ENCODE measurements around the gene GPT2. TPM values are rescaled to one million over a fixed set of nuclear protein-coding genes. Genes with fewer than 3 reads are reported as not detected.

The GPT2 gene
- total RNA-seq, 1 donor from 2014 or later, result 47.8 TPM

DNA sequence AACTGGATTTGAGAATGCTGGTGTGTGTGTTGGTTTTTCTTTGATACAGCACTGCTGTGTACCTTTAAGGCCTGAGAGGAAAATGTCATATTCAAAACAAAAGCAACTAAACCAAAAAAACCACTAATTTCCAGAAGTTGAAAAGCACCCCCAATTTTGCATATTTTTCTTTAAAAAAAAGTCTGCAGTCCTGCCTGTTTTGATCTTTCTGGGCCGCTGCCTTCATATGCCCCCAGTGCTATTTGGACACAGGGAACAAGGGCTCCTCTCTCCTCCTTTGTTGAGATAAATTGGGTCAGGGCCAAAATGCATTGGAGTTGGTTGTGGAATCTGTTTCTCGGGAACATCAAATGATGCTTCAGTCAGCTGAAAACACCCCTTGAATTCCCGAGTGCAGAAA, 26.9 kb downstream of the GPT2 start:
- Mint-ChIP-seq H3K27me3 (no peaks in the 10 kb centered on the region), H3K36me3 (peaks cover 16% of the 10 kb centered on the region)

DNA sequence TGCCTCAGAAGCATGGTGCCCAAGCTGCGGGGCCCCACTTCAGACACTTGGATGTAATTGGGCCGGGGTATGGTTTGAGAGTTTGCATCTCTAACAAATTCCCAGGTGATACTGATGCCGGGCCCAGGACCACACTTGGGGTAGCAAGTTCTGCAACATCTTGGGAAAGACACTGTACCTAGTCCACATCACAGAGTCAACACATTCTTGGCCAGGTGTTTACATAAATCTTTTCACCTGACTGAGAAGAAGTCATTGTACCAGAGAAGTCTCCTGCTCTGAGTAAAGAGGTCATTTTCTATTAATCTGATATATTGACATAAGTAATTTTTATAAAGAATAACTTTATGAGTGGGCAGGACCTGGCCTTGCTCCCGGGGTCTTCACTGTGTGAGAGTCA, 27.5 kb downstream of the GPT2 start:
- Mint-ChIP-seq H3K4me1 (ENCODE audit: unreplicated experiment) (peaks cover 5% of the 10 kb centered on the region), H3K36me3 (peaks cover 18% of the 10 kb centered on the region), H3K4me3 (no peak overlapping the region), H3K9me3 (no peaks in the 10 kb centered on the region), H3K27ac (no peak overlapping the region), H3K27me3 (no peaks in the 10 kb centered on the region)
- DNase-seq (ENCODE audit: extremely low spot score, unreplicated experiment), result no peak
- TF ChIP-seq, protein P1, sequence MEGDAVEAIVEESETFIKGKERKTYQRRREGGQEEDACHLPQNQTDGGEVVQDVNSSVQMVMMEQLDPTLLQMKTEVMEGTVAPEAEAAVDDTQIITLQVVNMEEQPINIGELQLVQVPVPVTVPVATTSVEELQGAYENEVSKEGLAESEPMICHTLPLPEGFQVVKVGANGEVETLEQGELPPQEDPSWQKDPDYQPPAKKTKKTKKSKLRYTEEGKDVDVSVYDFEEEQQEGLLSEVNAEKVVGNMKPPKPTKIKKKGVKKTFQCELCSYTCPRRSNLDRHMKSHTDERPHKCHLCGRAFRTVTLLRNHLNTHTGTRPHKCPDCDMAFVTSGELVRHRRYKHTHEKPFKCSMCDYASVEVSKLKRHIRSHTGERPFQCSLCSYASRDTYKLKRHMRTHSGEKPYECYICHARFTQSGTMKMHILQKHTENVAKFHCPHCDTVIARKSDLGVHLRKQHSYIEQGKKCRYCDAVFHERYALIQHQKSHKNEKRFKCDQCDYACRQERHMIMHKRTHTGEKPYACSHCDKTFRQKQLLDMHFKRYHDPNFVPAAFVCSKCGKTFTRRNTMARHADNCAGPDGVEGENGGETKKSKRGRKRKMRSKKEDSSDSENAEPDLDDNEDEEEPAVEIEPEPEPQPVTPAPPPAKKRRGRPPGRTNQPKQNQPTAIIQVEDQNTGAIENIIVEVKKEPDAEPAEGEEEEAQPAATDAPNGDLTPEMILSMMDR (conservative IDR thresholded peaks at IDR 0.05), result no peak

More for the DNA sequence above, 26.9 kb downstream of the GPT2 start:
- Mint-ChIP-seq H3K9me3 (no peaks in the 10 kb centered on the region), H3K4me1 (ENCODE audit: unreplicated experiment) (peaks cover 5% of the 10 kb centered on the region), H3K27ac (no peak overlapping the region), H3K4me3 (no peak overlapping the region)
- DNase-seq (ENCODE audit: extremely low spot score, unreplicated experiment), result no peak
- TF ChIP-seq, protein P1 (conservative IDR thresholded peaks at IDR 0.05), result no peak

DNA sequence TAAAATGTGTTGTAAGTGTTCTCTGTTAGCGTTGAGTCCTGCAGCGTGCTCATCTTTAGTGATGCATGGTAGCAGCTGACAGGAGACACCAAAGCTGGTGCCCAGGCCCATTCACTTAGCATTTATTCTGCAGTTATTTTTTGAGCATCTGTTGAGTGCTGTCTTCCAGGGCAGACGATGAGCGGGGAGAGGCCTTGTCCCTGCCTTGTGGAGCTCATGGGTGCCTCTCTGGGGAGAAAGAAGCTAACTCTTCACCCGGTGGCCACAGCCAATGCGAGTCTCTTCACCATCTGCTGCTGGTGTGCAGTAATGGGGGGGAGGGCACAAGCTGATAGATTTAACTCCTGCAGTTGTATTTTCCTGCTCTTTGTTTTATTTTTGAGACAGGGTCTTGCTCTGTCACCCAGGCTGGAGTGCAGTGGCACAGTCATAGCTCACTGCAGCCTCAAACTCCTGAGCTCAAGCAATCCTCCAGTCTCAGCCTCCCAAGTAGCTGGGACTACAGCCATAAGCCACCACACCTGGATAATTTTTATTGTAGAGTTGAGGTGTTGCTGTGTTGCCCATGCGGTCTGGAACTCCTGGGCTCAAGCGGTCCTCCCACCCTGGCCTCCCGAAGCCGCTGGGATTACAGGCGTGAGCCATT, 30.5 kb downstream of the GPT2 start:
- H3K4me1 Mint-ChIP-seq (ENCODE audit: unreplicated experiment), result peaks cover 13% of the 10 kb centered on the region
- TF ChIP-seq, protein P1 (conservative IDR thresholded peaks at IDR 0.05), result no peak
- no peak overlapping the region for H3K27ac Mint-ChIP-seq
- DNase-seq (ENCODE audit: extremely low spot score, unreplicated experiment), result no peak
- H3K4me3 Mint-ChIP-seq, result no peak overlapping the region
- H3K36me3 Mint-ChIP-seq, result peaks cover 31% of the 10 kb centered on the region
- no peaks in the 10 kb centered on the region for H3K27me3 Mint-ChIP-seq
- H3K9me3 Mint-ChIP-seq, result no peaks in the 10 kb centered on the region

DNA sequence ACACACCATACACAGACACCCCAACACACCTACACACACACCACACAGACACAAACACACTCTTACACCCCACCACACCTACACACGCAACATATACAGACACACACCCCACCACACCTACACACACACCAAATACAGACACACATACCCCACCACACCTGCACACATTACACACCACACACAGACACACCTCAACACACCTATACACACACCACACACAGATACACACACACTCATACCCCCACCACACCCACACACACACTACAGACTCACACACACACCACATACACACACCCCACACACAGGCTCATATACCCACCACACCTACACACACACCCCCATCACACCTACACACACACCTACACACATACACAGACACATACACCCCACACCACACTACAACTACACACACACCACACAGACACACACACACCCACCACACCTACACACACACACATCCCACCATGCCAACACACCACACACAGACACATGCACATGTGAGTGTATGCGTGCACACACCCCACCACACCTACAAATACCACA, 31.4 kb downstream of the GPT2 start:
- Mint-ChIP-seq H3K9me3 (no peaks in the 10 kb centered on the region), H3K4me1 (ENCODE audit: unreplicated experiment) (peaks cover 19% of the 10 kb centered on the region), H3K27ac (no peak overlapping the region), H3K27me3 (no peaks in the 10 kb centered on the region), H3K36me3 (peaks cover 31% of the 10 kb centered on the region), H3K4me3 (no peak overlapping the region)
- TF ChIP-seq, protein P1 (conservative IDR thresholded peaks at IDR 0.05), result no peak
- DNase-seq (ENCODE audit: extremely low spot score, unreplicated experiment), result no peak

DNA sequence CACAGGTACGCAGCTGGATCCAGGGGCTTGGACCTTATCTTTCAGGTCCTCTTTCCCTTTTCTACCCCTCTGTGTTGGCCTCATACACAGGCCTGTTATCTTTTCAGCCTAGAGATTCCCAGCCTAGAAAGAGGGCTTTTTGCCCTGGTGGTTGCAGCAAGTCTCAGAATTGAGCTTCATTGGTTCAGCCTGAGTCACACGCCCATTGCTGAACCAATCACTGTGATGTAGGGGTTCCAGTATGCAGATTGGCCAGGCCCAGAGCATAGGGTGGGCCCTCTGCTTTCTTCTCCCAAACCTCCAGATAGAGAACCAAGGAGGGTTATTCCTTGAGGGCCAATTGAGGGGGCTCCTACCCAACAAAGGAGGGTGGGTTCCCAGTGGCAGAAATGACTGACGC, 32.8 kb downstream of the GPT2 start:
- Mint-ChIP-seq H3K27me3 (no peaks in the 10 kb centered on the region), H3K27ac (no peak overlapping the region), H3K4me3 (no peak overlapping the region), H3K9me3 (no peaks in the 10 kb centered on the region), H3K4me1 (ENCODE audit: unreplicated experiment) (peaks cover 24% of the 10 kb centered on the region), H3K36me3 (peaks cover 27% of the 10 kb centered on the region)
- TF ChIP-seq, protein P1 (conservative IDR thresholded peaks at IDR 0.05), result no peak
- no peak for DNase-seq (ENCODE audit: extremely low spot score, unreplicated experiment)

Measured in type B pancreatic cell (in vitro differentiated cells).